HG02588 (cell line): Measurements from ENCODE around the gene DDX54.

Experiments used
- ATAC-seq: cut with Tn5 transposase; IDR thresholded peaks from one replicate; pipeline ENCODE4 v1.9.1; 2021; ENCODE audit warnings: mild to moderate bottlenecking, moderate library complexity; ENCODE audit not compliant: unreplicated experiment

DDX54 gene

GRCh38 chr12:113164014-113164413, 21.3 kb downstream of the DDX54 start:
- no peak for ATAC-seq

- ATAC-seq, result no peak
Observed at GRCh38 chr12:113163030-113163360, 22.3 kb downstream of the DDX54 start.

GRCh38 chr12:113162102-113163029, 22.9 kb downstream of the DDX54 start:
- no peak for ATAC-seq

GRCh38 chr12:113161415-113162016, 23.8 kb downstream of the DDX54 start:
- ATAC-seq, result no peak

GRCh38 chr12:113159937-113160336, 25.3 kb downstream of the DDX54 start:
- ATAC-seq, result no peak

- ATAC-seq, result no peak
Observed at GRCh38 chr12:113158439-113159203, 26.7 kb downstream of the DDX54 start.

GRCh38 chr12:113157218-113157859, 27.9 kb downstream of the DDX54 start:
- no peak for ATAC-seq

GRCh38 chr12:113155646-113156045, 29.6 kb downstream of the DDX54 start:
- ATAC-seq, result no peak

- ATAC-seq, result no peak
Observed at GRCh38 chr12:113155060-113155459, 30.2 kb downstream of the DDX54 start.

- ATAC-seq, result no peak
Observed at GRCh38 chr12:113154351-113154973, 30.8 kb downstream of the DDX54 start.

- peak; percentile 57 for ATAC-seq
Observed at GRCh38 chr12:113152835-113153814, 32.2 kb downstream of the DDX54 start.

GRCh38 chr12:113152196-113152834, 33.0 kb downstream of the DDX54 start:
- no peak for ATAC-seq

GRCh38 chr12:113151655-113152054, 33.6 kb downstream of the DDX54 start:
- no peak for ATAC-seq

- ATAC-seq, result no peak
Observed at GRCh38 chr12:113149361-113150150, 35.7 kb downstream of the DDX54 start, which contains the start of gene CFAP73. Gene CFAP73 (plus strand): TSS chr12:113149724. CDS start chr12:113149858, 134 bp downstream.

- ATAC-seq, result no peak
Observed at GRCh38 chr12:113146999-113147398, 38.3 kb downstream of the DDX54 start.

- ATAC-seq, result no peak
Observed at GRCh38 chr12:113145720-113146551, 39.3 kb downstream of the DDX54 start.

GRCh38 chr12:113144806-113145205, 40.5 kb downstream of the DDX54 start:
- no peak for ATAC-seq
